GM18867 (cell line): Measurements from ENCODE around the gene SULT1A4.
"Not testable (repeated sequence)": the region's sequence is repeated elsewhere in the genome, so short reads cannot be mapped to it uniquely, and the experiment has no call there.

Experiments
- ATAC-seq: cut with Tn5 transposase; IDR thresholded peaks from one replicate; pipeline ENCODE4 v1.9.1; 2021; ENCODE audit warnings: mild to moderate bottlenecking, moderate library complexity; ENCODE audit not compliant: unreplicated experiment

Gene SULT1A4

GRCh38 chr16:29459706-29460646 lies at the start of gene SULT1A4:
Gene SULT1A4 (plus strand): TSS chr16:29459913. CDS start chr16:29461386, 1,473 bp downstream.
- ATAC-seq: not testable (repeated sequence)

- ATAC-seq: not testable (repeated sequence)
Measured at GRCh38 chr16:29423587-29423986, 36.1 kb upstream of the SULT1A4 start.

DNA sequence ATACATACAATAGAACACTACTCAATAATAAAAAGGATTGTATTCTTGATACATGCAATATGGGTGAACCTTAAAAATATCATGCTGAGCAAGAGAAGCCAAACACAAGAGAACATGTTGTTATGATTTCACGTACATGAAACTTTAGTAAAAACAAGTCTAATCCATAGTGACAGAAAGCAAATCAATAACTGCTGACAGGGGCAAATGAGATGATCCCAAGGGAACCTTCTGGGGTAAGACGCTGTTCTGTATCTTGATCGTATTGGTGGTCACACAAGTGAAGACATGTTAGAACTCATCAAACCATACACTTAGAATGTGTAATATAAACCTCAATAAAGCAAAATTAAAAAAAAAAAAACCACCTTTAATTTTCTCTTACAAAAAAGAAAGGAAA lies 34.3 kb upstream of the SULT1A4 start:
- not testable (repeated sequence) for ATAC-seq

DNA sequence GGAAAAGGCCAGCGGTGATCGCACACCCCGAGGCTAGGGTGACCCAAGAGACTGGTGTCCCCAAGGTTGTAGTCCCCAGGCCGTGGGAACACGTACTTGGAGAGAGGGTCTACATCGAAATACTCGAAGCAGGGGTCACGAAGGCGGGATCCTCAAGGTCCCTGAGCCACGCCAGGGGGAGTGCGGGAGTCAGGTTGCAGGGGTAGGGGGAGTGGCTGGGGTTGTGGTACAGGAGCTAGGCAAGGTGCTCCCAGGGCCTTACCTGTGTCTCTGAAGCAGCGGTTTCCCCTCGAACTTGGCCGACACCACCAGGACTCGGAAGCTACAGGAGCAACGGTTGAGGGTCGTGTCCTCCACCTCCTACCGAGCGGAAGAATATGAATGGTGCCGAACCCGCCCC lies 6.0 kb upstream of the SULT1A4 start:
- peak; percentile 7 for ATAC-seq

GRCh38 chr16:29454269-29454668 lies 5.4 kb upstream of the SULT1A4 start, which contains the start of the genes BOLA2 and SLX1B:
Gene BOLA2 (minus strand): TSS chr16:29454351. CDS start chr16:29454253, 98 bp downstream.
Gene SLX1B (plus strand): TSS chr16:29454533.
- peak; percentile 85 for ATAC-seq

GRCh38 chr16:29454828-29455227 lies 4.9 kb upstream of the SULT1A4 start:
- ATAC-seq: peak; percentile 60

GRCh38 chr16:29457660-29458059 lies 2.1 kb upstream of the SULT1A4 start:
- not testable (repeated sequence) for ATAC-seq

DNA sequence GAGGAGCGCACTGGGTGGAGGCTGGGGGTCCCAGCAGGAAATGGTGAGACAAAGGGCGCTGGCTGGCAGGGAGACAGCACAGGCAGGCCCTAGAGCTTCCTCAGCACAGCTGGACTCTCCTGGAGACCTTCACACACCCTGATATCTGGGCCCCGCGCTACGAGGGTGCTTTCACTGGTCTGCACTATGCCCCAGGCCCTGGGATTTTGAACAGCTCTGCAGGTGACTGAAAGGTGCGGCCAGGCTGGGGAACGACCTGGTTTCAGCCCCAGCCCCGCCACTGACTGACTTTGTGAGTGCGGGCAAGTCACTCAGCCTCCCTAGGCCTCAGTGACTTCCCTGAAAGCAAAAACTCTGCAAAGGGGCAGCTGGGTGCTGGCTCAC lies 926 bp downstream of the SULT1A4 start:
- ATAC-seq: not testable (repeated sequence)

- ATAC-seq: not testable (repeated sequence)
Measured at GRCh38 chr16:29465985-29466824, 6.5 kb downstream of the SULT1A4 start.

GRCh38 chr16:29466904-29467303 lies 7.2 kb downstream of the SULT1A4 start:
- ATAC-seq: not testable (repeated sequence)

DNA sequence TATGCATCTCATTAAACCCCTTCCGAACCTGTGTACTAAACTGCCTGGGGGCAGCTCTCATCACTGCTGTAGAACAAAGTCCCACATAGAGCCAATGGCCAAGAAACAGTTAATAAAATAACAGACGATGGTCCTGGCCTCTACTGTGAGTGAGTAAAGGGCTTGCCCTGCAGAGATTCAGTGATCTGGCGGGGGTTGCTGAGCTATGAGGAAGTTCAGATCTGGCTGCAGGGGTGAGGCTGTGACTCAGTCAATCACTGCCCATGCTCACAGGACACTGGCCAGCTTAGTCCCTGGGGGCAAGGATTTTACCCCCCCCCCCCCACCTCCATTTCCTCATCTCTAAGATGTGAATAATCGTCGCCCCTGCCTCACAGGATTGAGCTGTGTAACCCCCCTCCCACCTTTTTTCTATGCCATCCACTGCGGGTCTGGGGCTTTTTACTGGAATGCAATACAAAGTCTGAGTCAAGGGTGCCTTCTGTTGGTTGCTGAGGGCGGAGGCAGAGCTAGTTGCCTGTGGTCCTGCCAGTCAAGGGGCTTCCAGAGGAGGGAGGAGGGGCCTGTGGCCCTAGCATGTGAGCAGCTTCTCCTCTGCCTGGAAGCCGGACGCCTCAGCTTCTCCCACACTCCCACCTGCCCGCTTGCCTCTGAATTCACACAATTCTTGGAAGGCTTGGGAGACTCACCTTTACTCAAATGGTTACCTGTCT lies 8.1 kb downstream of the SULT1A4 start:
- not testable (repeated sequence) for ATAC-seq

DNA sequence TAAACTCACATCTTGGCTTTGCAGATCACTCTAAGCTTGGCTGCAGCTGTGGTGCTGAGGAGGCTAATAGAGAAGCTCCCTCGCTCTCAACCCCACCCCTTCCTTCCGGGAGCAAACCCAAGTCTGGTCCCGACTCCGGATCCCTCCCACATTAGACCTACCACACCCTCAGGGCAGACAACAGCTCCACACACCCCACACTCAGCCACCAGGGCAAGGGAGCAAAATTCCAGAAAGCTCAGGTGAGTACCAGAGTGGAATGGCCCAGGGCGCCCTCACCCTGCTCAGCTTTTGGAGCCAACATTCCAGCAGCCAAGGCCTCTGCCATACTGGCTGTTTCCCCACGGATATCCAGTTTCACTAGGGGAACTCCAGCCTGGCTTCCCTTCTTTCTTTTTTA lies 9.9 kb downstream of the SULT1A4 start:
- ATAC-seq: not testable (repeated sequence)

- ATAC-seq: not testable (repeated sequence)
Measured at GRCh38 chr16:29472065-29472464, 12.4 kb downstream of the SULT1A4 start.

GRCh38 chr16:29482276-29482675 lies 22.6 kb downstream of the SULT1A4 start:
- not testable (repeated sequence) for ATAC-seq

GRCh38 chr16:29506308-29506707 lies 46.6 kb downstream of the SULT1A4 start, which contains the start of gene NPIPB12:
Gene NPIPB12 (minus strand): TSS chr16:29506408.
- ATAC-seq: not testable (repeated sequence)
